Fibroblast of pulmonary artery (primary cell): ENCODE results near the gene TBC1D16.

Experiments
- DNase-seq: peaks from one replicate; pipeline ENCODE4 v3.0.0-alpha.2; 2010; ENCODE audit warnings: low read depth
- H3K4me3 ChIP-seq: replicated peaks from 2 replicates; pipeline ENCODE4 v1.5.1; 2011; ENCODE audit warnings: low read depth, mild to moderate bottlenecking, control low read depth, low read length, moderate library complexity
- TF ChIP-seq, protein P1 (sequence below): IDR thresholded peaks from 2 replicates; pipeline ENCODE4 v1.5.1; 2011; ENCODE audit warnings: mild to moderate bottlenecking, control low read depth, low read length, inconsistent platforms; ENCODE audit errors: missing control alignments

The TBC1D16 gene

DNA sequence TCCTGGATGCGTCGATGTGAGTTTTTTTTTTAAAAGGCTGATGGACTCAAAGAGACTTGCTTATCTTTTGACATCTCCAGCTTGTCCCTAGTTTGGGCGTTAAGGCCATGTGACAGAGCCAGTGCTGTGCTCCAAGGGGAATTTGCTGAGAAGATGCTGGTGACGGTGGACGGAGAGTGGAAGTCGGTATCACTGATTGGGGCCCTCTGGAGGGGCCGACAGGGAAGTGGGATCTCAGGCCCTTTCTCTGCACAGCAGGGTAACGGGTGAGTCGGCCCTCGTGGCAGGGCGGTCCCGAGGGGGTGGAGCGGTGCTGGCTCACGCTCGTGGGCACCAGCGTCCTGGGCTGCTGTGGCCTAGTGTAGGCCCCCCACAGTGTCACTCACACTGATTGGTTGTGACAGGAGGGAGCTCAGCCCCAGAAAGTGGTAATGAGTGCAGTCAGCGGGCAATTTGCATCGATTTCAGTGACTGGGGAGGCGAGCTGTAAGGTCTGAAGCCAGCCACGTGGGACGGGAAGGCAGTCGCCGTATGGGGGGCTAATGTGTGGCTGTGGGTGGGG is 91.3 kb downstream of the TBC1D16 start:
- DNase-seq: no peak
- H3K4me3 ChIP-seq: no peak overlapping the region
- TF ChIP-seq, protein P1, sequence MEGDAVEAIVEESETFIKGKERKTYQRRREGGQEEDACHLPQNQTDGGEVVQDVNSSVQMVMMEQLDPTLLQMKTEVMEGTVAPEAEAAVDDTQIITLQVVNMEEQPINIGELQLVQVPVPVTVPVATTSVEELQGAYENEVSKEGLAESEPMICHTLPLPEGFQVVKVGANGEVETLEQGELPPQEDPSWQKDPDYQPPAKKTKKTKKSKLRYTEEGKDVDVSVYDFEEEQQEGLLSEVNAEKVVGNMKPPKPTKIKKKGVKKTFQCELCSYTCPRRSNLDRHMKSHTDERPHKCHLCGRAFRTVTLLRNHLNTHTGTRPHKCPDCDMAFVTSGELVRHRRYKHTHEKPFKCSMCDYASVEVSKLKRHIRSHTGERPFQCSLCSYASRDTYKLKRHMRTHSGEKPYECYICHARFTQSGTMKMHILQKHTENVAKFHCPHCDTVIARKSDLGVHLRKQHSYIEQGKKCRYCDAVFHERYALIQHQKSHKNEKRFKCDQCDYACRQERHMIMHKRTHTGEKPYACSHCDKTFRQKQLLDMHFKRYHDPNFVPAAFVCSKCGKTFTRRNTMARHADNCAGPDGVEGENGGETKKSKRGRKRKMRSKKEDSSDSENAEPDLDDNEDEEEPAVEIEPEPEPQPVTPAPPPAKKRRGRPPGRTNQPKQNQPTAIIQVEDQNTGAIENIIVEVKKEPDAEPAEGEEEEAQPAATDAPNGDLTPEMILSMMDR: no peak

DNA sequence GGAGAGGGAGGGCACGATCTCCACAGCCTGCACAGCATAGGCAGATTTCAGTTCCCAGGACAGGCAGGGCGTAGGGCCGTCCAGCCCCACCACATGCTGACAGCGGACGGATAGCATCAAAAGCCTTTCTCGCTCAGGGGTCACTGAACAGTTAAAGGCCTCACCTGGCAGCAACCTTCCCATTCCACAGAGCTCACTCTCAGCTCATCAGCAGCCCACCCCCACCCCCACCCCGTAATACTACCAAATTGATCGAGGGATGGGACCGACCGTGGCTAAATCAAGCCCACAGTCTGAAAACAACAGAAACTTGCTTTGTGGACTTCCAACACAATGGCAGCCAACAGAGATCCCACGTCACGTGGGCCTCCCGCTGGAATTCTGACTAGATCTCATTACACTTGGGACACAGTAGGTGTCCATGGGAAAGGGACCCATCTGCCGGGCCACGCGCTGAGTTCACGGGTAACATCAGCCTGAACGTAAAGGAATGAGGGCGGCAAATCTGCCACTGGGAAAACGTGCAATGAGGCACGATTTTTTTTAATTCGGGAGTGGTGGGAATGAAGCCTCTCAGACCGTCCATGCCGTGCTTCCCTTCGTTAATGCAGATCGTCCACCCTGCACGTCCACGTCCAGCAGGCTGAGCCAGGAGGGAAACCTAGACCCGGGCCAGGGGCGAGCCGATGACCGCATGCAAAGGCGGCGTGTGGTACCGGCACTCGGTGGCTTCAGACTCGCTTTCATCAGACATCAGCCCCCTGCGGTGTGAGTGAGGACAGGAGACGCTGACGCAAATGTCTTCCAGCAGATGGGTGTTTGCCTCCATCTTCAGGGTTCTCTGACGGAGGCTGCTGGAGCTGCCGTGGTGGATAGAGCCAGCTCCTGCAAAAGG is 92.1 kb downstream of the TBC1D16 start:
- no peak overlapping the region for H3K4me3 ChIP-seq
- DNase-seq: no peak
- TF ChIP-seq, protein P1: no peak

DNA sequence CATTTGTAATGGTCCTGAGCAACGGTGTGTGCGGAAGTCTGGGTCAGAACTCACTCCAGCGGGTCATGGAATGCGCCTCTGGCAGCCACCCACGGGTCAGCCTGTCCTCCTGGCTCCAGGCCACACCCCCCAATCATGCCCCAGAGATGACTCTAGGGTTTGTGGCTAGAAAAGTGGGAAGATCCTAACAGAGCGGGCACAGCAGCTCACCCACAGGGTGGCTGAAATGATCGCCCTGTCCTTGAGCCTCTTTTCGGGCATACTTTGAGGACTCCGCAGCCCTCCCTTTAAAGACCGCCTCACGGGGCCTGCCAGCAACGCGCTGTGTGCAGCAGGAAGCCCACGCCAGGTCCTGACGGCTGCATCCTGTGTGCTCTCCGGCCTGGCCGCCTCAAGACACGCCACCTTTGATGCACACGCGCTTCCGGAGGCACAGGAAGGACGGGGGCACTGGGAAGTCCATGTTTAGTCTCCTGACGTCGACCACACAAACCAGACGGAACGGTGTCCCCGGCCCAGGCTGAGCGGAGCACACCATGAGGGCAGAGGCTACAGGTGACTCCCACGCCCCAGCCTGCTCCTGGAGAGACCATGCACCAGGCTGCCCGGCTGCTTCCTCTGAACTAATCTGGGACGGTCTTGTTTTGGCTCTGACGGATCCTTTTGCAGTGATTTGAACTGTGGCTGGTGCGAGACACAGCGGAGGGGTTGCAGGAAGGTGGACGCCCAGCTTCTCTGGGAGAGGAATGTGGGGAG is 92.9 kb downstream of the TBC1D16 start:
- no peak overlapping the region for H3K4me3 ChIP-seq
- DNase-seq: no peak
- TF ChIP-seq, protein P1: no peak

DNA sequence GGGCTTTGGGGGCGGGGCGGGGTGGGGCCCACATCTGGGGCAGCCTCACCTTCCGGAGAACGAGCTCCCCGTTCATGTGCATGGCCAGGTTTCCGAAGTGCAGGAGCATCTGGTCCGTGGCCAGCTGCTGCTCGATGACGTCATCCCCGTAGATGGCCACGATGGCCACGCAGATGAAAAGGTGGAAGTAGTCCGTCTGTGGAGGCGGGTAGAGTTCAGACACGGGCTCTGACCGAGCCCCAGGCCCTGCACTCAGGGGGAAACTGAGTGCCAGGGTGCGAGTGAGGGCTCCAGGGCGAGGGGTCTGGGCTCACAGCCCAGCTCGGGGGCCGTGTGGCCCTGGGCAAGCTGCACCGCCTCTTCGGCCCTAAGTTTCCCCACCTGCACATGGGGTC is 93.7 kb downstream of the TBC1D16 start:
- TF ChIP-seq, protein P1: no peak
- H3K4me3 ChIP-seq: no peak overlapping the region
- no peak for DNase-seq

DNA sequence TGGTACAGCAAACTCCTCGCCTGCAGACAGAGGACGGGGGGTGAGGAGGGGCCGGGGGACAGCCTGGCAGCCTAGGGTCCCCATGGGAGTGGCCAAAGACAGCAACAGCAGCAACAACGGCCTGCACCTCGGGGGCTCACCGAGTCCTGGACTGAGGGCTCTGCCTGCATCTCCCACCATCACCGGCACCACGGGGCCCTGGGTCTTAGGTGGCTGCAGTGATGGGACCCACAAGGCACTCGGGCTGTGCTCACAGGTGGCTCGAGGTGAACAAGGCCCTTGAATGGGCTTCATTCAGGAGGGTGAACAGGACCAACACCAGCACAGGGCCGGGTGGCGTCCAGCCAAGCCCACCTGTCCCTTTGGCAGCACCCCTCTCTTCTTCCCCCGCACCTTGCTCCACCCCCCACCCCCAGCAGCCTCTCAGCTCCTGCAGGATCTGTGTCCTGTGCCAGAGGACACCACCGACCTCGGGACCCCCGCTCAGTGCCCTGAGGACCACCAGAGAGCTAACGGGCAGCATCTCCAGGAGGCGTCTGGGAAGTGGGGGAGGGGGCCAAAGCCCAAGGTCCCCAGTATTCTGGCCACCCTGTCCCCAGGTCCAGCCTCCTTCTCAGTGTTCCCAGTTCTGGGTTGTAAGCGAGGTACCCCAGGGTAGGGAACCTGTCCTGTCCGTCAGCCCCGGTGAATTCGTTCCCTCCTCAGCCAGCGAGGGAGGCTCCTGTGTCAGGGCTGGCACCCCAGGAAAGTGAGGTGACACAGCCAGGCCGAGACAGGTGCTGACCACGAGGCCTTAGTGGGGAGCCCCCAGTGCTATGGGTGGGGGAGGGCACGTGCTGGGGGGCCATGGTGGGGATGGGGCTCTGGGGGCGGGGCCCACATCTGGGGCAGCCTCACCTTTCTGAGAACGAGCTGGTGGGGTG is 94.3 kb downstream of the TBC1D16 start:
- TF ChIP-seq, protein P1: no peak

DNA sequence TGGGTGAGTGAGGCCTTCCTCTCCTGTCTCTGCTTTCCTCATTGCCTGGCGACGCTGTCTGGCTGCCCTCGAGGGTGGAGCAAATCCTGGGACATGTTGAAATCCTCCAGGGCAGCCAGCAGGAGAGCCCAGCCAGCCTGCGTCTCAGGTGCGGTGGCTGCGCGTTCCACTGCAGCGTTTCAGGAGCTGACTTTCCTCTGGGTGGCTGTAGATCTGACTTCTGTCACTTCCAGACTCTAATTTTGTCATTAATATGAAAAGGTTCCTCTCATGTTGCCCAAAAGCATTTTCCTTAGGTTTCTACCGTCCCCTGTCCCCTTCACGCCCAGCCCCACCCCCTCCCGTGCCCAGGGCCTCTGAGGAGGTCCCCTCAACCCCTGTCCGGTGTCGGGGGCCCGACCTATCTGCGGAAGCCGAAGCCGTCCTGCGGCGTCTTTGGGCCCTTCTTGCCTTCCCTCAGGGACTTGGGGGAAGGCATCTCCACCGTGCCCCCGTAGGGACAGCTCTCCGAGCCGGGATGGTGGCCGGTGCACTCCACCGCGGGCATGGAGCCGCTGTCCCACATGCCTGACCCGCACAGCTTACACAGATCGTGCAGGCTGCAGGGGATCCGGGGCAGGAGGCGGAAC is 95.1 kb downstream of the TBC1D16 start:
- DNase-seq: no peak
- TF ChIP-seq, protein P1: no peak
- H3K4me3 ChIP-seq: no peak overlapping the region

More for the DNA sequence above, 94.3 kb downstream of the TBC1D16 start:
- H3K4me3 ChIP-seq: no peak overlapping the region
- no peak for DNase-seq
